Keratinocyte (primary cell): Measurements from ENCODE around the gene C19orf38. TPM values are rescaled to one million over a fixed set of nuclear protein-coding genes. Genes with fewer than 3 reads are reported as not detected.

Experiments
- DNase-seq: peaks from one replicate; pipeline ENCODE4 v3.0.0-alpha.2; 2011; ENCODE audit warnings: low read depth, missing footprints, low spot score
- FAIRE-seq: peaks from 2 replicates; lab custom pipeline; 2011; peaks lifted over from hg19 to GRCh38; lab: Jason Lieb, UNC
- H2AFZ ChIP-seq: 2 replicates; pipeline ENCODE4 v1.6.0; 2012; ENCODE audit warnings: low read length, control low read depth, inconsistent platforms; ENCODE audit not compliant: control insufficient read depth
- H3K27ac ChIP-seq: 2 replicates; pipeline ENCODE4 v1.5.1; 2011; ENCODE audit warnings: low read length; ENCODE audit not compliant: control insufficient read depth, insufficient read depth
- H3K27me3 ChIP-seq: 3 replicates; pipeline ENCODE4 v1.6.0; 2011; ENCODE audit warnings: low read length; ENCODE audit not compliant: control insufficient read depth, insufficient read depth; ENCODE audit errors: extremely low read depth
- H3K36me3 ChIP-seq, 2 experiments: 2 replicates in 1 of 2; 3 replicates in 1 of 2; pipeline ENCODE4 v1.5.1; 2011; ENCODE audit warnings: low read length in 2 of 2, mild to moderate bottlenecking in 1 of 2; ENCODE audit not compliant: control insufficient read depth in 2 of 2, insufficient read depth in 2 of 2; ENCODE audit errors: extremely low read depth in 1 of 2
- H3K4me1 ChIP-seq: 3 replicates; pipeline ENCODE4 v1.5.1; 2011; ENCODE audit warnings: low read length; ENCODE audit not compliant: control insufficient read depth, insufficient read depth; ENCODE audit errors: extremely low read depth
- H3K4me2 ChIP-seq: 3 replicates; pipeline ENCODE4 v1.6.0; 2011; ENCODE audit warnings: low read depth, low read length; ENCODE audit not compliant: control insufficient read depth, insufficient read depth; ENCODE audit errors: extremely low read depth
- H3K4me3 ChIP-seq, 3 experiments: fragments of 200-600 bp in 1 of 3; sonication (generic) in 1 of 3; 2 replicates in 2 of 3; 3 replicates in 1 of 3; pipeline ENCODE4 v1.5.1; 2011 to 2016; ENCODE audit warnings: low read length in 3 of 3, mild to moderate bottlenecking in 3 of 3, control low read depth in 2 of 3, inconsistent platforms in 1 of 3, low read depth in 1 of 3, mixed read lengths in 1 of 3, mixed run types in 1 of 3, moderate library complexity in 1 of 3; ENCODE audit not compliant: control insufficient read depth in 2 of 3, insufficient read depth in 2 of 3; ENCODE audit errors: extremely low read depth in 1 of 3
- H3K79me2 ChIP-seq: 2 replicates; pipeline ENCODE4 v1.6.0; 2012; ENCODE audit warnings: low read length; ENCODE audit not compliant: control insufficient read depth, insufficient read depth
- H3K9ac ChIP-seq: 3 replicates; pipeline ENCODE4 v1.6.0; 2011; ENCODE audit warnings: low read length; ENCODE audit not compliant: control insufficient read depth, insufficient read depth; ENCODE audit errors: extremely low read depth
- H3K9me1 ChIP-seq: 3 replicates; pipeline ENCODE4 v1.6.0; 2011; ENCODE audit warnings: low read length; ENCODE audit not compliant: control insufficient read depth, insufficient read depth; ENCODE audit errors: extremely low read depth
- H3K9me3 ChIP-seq: 2 replicates; pipeline ENCODE4 v1.5.1; 2012; ENCODE audit warnings: low read depth, low read length; ENCODE audit not compliant: control insufficient read depth
- H4K20me1 ChIP-seq: 3 replicates; pipeline ENCODE4 v1.6.0; 2011; ENCODE audit warnings: low read length; ENCODE audit not compliant: control insufficient read depth, insufficient read depth; ENCODE audit errors: extremely low read depth
- EZH2 ChIP-seq: IDR thresholded peaks from one replicate; pipeline ENCODE4 v1.6.1; 2012; ENCODE audit warnings: inconsistent platforms, mild to moderate bottlenecking, low read length, moderate library complexity
- dilution Hi-C: fragments of 300-500 bp; cut with MboI; formaldehyde crosslinking; loops from one replicate; pipeline ENCODE4 v1.7.0; 2020; ENCODE audit warnings: low sequenced_read_pairs; ENCODE audit not compliant: extremely low pct_ligation_motif_present
- polyA plus RNA-seq, 5 experiments: library from polyadenylated mRNA; depleted of rRNA in 3 of 5; stranded (reverse) in 3 of 5; stranded (forward) in 1 of 5; unstranded in 1 of 5; fragments of >200 nt; gene quantifications; 1 replicate in 1 of 5; 2 replicates in 3 of 5; 3 replicates in 1 of 5; pipeline versions ENCODE4 v1.2.1 to v1.2.3, GENCODE V29; 2011 to 2012; ENCODE audit warnings: missing spikeins in 2 of 5, low read depth in 1 of 5, low replicate concordance in 1 of 5
- TF ChIP-seq, protein P1 (sequence below), 3 experiments: IDR thresholded peaks in 1 of 3; conservative IDR thresholded peaks in 1 of 3; optimal IDR thresholded peaks in 1 of 3; 2 replicates in 2 of 3; 3 replicates in 1 of 3; pipeline versions ENCODE3 to v1.5.1; 2011; ENCODE audit warnings: low read length in 3 of 3, mild to moderate bottlenecking in 3 of 3, moderate library complexity in 2 of 3, control low read depth in 1 of 3, inconsistent platforms in 1 of 3; ENCODE audit not compliant: insufficient read depth in 2 of 3; ENCODE audit errors: extremely low read depth in 1 of 3

The C19orf38 gene
- polyA plus RNA-seq, 1 donor (not counting 4 experiments of a cell fraction or from before 2014, with no cell fraction given) = 0.14 TPM

DNA sequence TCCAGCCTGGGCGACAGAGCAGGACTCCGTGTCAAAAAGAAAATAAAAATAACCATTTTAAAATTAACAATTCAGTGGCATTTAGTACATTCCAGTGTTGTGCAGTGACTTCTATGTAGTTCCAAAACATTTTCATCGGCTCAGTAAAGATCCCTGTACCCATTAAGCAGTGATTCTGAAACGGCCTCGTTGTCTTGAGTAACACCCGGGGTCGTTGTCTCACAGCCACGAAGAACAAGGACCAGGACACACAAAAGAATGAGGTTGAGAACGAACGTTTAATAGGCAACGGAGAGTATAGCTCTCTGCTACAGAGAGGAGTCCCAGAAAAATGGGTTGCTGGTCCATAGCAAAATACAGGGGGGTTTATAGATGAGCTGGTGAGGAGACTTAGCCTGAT is 9.8 kb upstream of the C19orf38 start:
- H4K20me1 ChIP-seq = no peaks in the 10 kb centered on the region
- no peaks in the 10 kb centered on the region for H3K9me3 ChIP-seq
- H3K9ac ChIP-seq = no peak overlapping the region
- no peaks in the 10 kb centered on the region for H3K27me3 ChIP-seq
- H2AFZ ChIP-seq = no peak overlapping the region
- H3K9me1 ChIP-seq = peaks cover 2% of the 10 kb centered on the region
- FAIRE-seq = no peak
- no peak overlapping the region for H3K4me2 ChIP-seq
- H3K4me3 ChIP-seq = no peak overlapping the region
- H3K27ac ChIP-seq = no peak overlapping the region
- H3K36me3 ChIP-seq = peaks cover 2 to 3% of the 10 kb centered on the region in 2 experiments
- TF ChIP-seq, protein P1, sequence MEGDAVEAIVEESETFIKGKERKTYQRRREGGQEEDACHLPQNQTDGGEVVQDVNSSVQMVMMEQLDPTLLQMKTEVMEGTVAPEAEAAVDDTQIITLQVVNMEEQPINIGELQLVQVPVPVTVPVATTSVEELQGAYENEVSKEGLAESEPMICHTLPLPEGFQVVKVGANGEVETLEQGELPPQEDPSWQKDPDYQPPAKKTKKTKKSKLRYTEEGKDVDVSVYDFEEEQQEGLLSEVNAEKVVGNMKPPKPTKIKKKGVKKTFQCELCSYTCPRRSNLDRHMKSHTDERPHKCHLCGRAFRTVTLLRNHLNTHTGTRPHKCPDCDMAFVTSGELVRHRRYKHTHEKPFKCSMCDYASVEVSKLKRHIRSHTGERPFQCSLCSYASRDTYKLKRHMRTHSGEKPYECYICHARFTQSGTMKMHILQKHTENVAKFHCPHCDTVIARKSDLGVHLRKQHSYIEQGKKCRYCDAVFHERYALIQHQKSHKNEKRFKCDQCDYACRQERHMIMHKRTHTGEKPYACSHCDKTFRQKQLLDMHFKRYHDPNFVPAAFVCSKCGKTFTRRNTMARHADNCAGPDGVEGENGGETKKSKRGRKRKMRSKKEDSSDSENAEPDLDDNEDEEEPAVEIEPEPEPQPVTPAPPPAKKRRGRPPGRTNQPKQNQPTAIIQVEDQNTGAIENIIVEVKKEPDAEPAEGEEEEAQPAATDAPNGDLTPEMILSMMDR (optimal IDR thresholded peaks at IDR 0.05 in 1 of 3, IDR thresholded peaks at IDR 0.05 in 1 of 3, conservative IDR thresholded peaks at IDR 0.05 in 1 of 3; ENCODE audit: extremely low read depth in 1 of 3, insufficient read depth in 2 of 3, low read length in 3 of 3) = no peak
- no peak for TF ChIP-seq EZH2
- H3K79me2 ChIP-seq = no peaks in the 10 kb centered on the region
- peaks cover 5% of the 10 kb centered on the region for H3K4me1 ChIP-seq
- DNase-seq = no peak
- dilution Hi-C loops = no loop called here

DNA sequence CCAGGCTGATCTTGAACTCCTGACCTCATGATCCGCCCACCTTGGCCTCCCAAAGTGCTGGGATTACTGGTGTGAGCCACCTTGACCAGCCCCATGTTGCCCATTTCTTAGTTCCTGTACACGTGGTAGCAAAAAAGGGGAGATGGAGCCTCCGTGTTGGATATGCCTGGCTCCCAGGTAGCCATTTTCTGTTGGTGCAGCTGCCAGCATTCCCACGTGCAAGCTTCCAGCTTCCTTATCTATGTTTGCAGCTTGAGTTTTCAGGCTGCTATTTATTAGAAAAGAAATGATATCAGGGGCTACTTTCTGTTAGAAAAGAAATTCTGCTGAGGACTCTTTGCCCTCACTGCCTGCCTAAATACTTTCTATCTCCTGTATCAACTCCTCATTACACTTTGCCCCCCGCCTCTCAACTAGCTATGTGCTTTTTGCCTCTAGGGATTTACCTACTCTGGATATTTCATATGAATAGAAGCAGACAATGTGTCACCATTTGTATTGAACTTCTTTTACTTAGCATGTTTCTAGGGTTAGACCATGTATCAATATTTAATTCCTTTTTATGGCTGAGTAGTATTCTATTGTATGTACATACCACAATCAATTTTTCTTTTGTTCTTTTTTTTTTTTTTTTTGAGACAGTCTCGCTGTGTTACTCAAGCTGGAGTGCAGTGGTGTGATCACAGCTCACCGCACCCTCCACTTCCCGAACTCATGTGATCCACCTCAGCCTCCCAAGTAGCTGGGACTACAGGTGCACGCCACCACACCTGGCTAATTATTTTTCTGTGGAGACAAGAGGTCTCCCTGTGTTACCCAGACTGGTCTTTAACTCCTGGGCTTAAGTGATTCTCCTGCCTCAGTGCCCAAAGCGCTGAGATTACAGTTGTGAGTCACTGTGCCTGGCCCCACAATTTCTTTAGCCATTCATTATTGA is 8.8 kb upstream of the C19orf38 start:
- Histone ChIP-seq H3K9ac (no peak overlapping the region), H3K79me2 (no peaks in the 10 kb centered on the region), H3K36me3 (no peaks in the 10 kb centered on the region), H3K9me1 (peaks cover 2% of the 10 kb centered on the region), H4K20me1 (no peaks in the 10 kb centered on the region), H3K27ac (no peak overlapping the region), H3K4me2 (no peak overlapping the region), H3K4me1 (peaks cover 5% of the 10 kb centered on the region), H3K4me3 (no peak overlapping the region), H3K9me3 (no peaks in the 10 kb centered on the region), H3K27me3 (no peaks in the 10 kb centered on the region), H2AFZ (no peak overlapping the region)
- no peak for TF ChIP-seq EZH2
- TF ChIP-seq, protein P1 (optimal IDR thresholded peaks at IDR 0.05 in 1 of 3, IDR thresholded peaks at IDR 0.05 in 1 of 3, conservative IDR thresholded peaks at IDR 0.05 in 1 of 3; ENCODE audit: extremely low read depth in 1 of 3, insufficient read depth in 2 of 3, low read length in 3 of 3) = no peak
- DNase-seq (no peak), FAIRE-seq (no peak)
- dilution Hi-C loops = no loop called here
